Measurements from ENCODE around the gene KITLG. TPM values are rescaled to one million over a fixed set of nuclear protein-coding genes. Genes with fewer than 3 reads are reported as not detected.

Gene KITLG
- total and polyA plus RNA-seq, 12 donors = 3.6 to 20.5 (median 8.6) TPM

GRCh38 chr12:88576866-88577265 is 3.4 kb downstream of the KITLG start:
- intact Hi-C loops (cut with DNase I) = loop anchor here in 3 of 10 donors (5.0 to 10.0 kb wide), 6 partner anchors 52 to 418 kb away; no protein-coding TSS in a partner anchor
- no peak for ATAC-seq
- 79 to 83% methylated on average over 1 of the region's 1 CpG for whole genome bisulfite sequencing, 2 donors
- Histone ChIP-seq H3K36me3 (no peaks in the 10 kb centered on the region), H3K9me3 (no peaks in the 10 kb centered on the region), H3K4me3 (peak overlapping the region in 7 of 10 donors; percentile 71 to 86 (median 74)), H3K4me1 (peaks cover 0 to 61% (median 42%) of the 10 kb centered on the region in 9 donors), H3K27ac (no peak overlapping the region), H3K27me3 (peaks cover 0 to 35% (median 0%) of the 10 kb centered on the region in 7 donors)
- TF ChIP-seq CTCF (IDR thresholded peaks at IDR 0.05) = no peak
- DNase-seq = no peak

- ATAC-seq (no peak), DNase-seq (no peak)
- 34 to 51% methylated on average over 2 of the region's 2 CpGs for WGBS, 2 donors
- no peak for TF ChIP-seq CTCF (IDR thresholded peaks at IDR 0.05)
- Histone ChIP-seq H3K4me1 (peaks cover 0 to 70% (median 42%) of the 10 kb centered on the region in 9 donors), H3K4me3 (peak overlapping the region in 6 of 10 donors; percentile 6 to 82 (median 48)), H3K9me3 (no peaks in the 10 kb centered on the region), H3K27ac (peak overlapping the region in 2 of 10 donors; percentile 5 to 12), H3K27me3 (peaks cover 0 to 21% (median 0%) of the 10 kb centered on the region in 7 donors), H3K36me3 (no peaks in the 10 kb centered on the region)
- intact Hi-C loops (cut with DNase I) = loop anchor here in 3 of 10 donors (5.0 to 10.0 kb wide), 6 partner anchors 51 to 419 kb away; no protein-coding TSS in a partner anchor
Observed at GRCh38 chr12:88575361-88575970, 4.8 kb downstream of the KITLG start.

GRCh38 chr12:88574278-88574677 is 6.0 kb downstream of the KITLG start:
- Histone ChIP-seq H3K27ac (no peak overlapping the region), H3K36me3 (no peaks in the 10 kb centered on the region), H3K27me3 (peaks cover 0 to 9% (median 0%) of the 10 kb centered on the region in 7 donors), H3K9me3 (no peaks in the 10 kb centered on the region), H3K4me3 (peak overlapping the region in 3 of 10 donors; percentile 5 to 27 (median 6)), H3K4me1 (peaks cover 0 to 81% (median 51%) of the 10 kb centered on the region in 9 donors)
- no peak for TF ChIP-seq CTCF (IDR thresholded peaks at IDR 0.05)
- intact Hi-C loops (cut with DNase I) = loop anchor here in 2 of 10 donors (10.0 kb wide), 3 partner anchors 49 to 421 kb away; no protein-coding TSS in a partner anchor
- peak in 1 of 8 donors; percentile 10 for ATAC-seq
- 36 to 59% methylated on average over 2 of the region's 2 CpGs for WGBS, 2 donors
- no peak for DNase-seq

GRCh38 chr12:88573583-88573982 is 6.7 kb downstream of the KITLG start:
- no peaks in the 10 kb centered on the region for H3K9me3 ChIP-seq
- H3K36me3 ChIP-seq = no peaks in the 10 kb centered on the region
- TF ChIP-seq CTCF (IDR thresholded peaks at IDR 0.05) = no peak
- DNase-seq (no peak), ATAC-seq (no peak)
- peaks cover 0 to 2% (median 0%) of the 10 kb centered on the region in 7 donors for H3K27me3 ChIP-seq
- 81 to 83% methylated on average over 4 of the region's 4 CpGs for WGBS, 2 donors
- peak overlapping the region in 1 of 10 donors; percentile 27 for H3K4me3 ChIP-seq
- H3K27ac ChIP-seq = no peak overlapping the region
- intact Hi-C loops (cut with DNase I) = loop anchor here in 2 of 10 donors (10.0 kb wide), 3 partner anchors 49 to 421 kb away; no protein-coding TSS in a partner anchor
- peaks cover 0 to 88% (median 47%) of the 10 kb centered on the region in 9 donors for H3K4me1 ChIP-seq

Measured in heart right ventricle (tissue), 16 donors.